HG03280 (cell line): ENCODE results near the gene PRSS56.

Experiments
- ATAC-seq: cut with Tn5 transposase; IDR thresholded peaks from one replicate; pipeline ENCODE4 v1.9.1; 2021; ENCODE audit warnings: mild to moderate bottlenecking, moderate library complexity; ENCODE audit not compliant: unreplicated experiment

Gene PRSS56

DNA sequence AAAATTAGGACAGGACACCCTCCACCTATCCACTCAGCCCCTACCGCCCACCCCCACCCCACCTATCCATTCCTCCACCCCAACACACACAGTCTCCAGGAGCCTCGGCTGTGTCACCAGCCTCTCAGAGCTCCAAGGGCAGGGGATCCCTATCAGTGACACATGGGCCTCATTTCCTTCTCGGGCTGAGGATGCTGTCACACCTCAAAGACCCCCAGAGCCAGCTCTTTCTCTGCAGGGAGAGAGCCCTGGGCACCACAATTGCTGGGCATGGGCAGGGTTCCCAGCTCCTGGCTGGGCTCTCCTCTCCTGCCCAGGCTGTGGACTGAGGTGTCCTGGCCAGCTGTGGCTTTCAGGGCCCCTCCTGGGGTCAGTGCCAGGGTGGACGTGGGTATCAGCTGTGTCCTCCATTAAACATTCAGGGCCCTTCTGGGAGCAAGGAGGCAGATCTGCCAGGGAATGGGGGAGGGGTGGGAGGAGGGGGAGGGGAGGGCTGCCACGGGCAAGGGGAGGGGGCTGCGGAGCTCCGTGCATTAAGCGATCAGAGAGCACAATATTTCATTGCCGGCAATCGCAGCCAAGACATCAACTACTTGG is 18.3 kb upstream of the PRSS56 start:
- ATAC-seq: no peak

DNA sequence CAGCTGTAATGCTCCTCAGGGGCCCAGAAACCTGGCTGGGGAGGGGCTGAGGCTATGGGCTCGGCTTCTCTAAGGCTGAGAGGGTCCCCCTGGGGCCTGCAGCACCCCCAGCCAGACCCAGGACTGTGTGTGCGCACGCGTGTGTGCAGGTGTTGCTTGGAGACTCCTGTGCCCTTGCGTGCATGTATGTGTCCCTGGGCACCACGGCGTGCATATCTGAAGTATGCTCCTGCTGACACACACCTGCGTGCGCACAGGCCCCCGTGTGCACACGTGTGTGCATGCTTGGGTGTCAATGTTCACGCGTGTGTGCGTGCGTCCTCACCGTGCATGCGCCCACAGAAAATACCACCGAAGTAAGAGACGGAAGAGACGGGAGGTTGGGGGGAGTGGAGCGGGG is 17.7 kb upstream of the PRSS56 start:
- ATAC-seq: no peak

- no peak for ATAC-seq
Observed at GRCh38 chr2:232502911-232503808, 17.0 kb upstream of the PRSS56 start.

DNA sequence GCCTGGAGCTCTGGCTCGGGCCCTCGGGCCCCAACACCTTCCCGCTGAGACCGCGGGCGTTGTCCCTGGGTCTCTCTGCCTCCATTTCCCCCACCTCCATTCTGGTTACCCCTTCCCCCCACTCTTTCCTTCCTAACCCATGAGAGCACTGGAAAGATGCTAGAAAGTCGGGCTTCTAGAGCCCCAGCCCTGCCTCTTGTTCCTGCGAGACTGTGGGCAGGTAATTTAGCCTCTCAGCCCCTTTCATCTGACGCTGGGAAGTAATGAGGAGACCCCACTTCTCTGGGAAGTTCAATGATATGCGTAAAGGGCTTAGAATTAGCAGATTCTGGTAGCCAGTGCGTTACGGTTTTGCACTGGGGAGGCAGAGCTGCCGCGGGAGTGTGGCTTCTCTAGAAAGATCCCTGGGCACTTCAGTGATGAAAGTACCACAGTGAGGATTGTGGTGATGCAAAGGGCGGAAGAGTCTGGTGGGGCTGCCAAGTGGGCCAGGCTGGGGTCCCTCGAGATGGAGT is 16.3 kb upstream of the PRSS56 start:
- no peak for ATAC-seq

DNA sequence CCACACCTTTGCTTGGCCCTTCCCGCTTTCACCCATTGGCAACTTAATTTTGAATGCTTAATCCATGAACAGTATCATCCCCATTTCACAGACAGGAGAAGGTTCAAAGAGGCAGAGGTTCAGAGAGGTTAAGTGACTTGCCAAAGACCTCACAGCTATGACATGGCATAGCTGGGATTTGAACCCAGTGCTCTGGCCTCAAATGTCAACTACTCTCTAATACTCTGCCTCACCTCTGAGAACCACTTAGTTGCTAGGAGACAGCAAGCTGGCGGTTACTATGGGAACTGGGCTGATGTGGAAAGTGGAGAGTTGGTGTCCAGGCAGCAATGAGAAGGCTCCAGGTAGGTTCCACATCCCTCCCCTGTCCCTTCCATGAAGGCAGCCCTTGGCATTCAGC is 15.8 kb upstream of the PRSS56 start:
- ATAC-seq: no peak

- ATAC-seq: no peak
Observed at GRCh38 chr2:232505856-232506255, 14.3 kb upstream of the PRSS56 start.

DNA sequence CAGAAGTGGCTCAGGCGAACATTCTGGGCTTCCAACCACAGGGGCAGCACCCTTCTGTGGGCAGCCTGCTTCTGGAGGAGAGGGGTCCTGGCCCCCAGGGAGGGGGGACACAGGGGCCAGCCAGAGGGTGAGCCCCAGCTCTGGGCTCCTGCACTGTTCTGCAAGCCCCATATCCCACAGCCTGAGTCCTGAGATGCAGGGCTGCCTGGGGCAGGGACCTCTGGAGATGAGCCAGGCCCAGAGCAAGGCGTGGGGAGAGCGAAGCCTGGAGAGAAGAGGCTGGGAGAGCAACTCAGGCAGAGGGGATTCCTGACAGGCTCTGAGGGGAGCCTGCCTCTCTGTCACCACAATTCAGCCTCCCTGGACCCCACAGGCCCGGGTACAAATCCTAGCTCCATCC is 13.5 kb upstream of the PRSS56 start:
- ATAC-seq: no peak

DNA sequence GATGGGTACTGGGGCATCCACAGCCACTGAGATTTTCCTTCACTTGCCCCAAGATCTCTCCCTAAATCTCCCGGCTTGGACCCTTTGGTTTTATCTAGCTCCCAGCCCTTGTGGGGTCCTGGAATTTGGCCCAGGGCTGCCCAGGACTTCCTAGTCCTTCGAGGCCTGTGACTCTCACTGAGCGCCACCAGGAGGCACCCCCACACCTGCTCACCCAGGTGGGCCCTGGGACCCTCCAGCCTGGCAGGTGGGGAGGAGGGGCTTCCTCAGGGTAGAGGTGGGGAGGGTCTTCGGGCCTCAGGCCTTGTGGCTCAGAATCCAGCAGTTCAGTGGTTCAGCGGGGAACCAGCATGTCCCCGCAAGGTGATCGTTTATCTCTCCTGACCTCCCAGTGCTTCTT is 11.9 kb upstream of the PRSS56 start:
- no peak for ATAC-seq

- no peak for ATAC-seq
Observed at GRCh38 chr2:232511336-232511890, 8.8 kb upstream of the PRSS56 start.

GRCh38 chr2:232512602-232513001 is 7.6 kb upstream of the PRSS56 start:
- ATAC-seq: no peak

GRCh38 chr2:232513353-232513752 is 6.8 kb upstream of the PRSS56 start:
- no peak for ATAC-seq

GRCh38 chr2:232515639-232516038 is 4.5 kb upstream of the PRSS56 start:
- no peak for ATAC-seq

DNA sequence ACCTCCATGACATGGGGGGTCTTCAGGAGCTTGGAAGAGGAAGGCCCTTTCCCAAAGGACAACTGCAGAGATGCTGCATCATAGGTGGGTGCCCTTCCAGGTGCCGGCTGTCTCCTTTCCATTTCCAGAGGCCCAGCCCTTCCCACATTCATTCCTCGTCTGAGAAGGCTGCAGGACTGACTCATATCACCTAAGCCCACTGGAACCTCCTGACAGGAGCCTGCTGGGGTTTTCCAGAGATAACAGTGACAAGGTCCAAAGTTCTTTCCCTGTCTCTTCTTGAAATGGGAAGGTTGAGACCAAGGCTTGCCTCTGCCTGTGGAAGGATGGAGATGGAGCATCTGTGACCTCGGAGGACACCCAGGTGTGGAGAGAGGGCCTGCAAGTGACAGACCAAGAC is 3.6 kb upstream of the PRSS56 start:
- no peak for ATAC-seq

DNA sequence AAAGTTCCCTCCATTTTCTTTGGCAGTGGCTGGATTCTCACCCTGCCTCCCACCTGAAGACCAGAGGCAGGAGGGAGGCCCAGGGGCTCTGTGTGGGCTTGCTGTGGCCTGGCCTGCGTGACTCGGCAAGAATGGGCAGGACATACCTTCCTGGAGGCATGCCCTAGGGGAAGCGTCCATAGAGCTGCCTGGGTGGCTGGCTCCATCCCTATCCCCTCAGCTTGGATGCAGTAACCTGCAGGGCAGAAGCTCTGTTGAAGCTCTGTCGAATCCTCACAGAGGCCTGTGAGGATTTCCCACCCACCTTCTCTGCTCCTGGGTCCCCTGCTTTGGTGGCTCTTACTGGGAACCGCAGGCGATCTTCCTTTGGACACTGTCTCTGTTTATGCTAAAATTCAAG is 1.3 kb upstream of the PRSS56 start:
- ATAC-seq: no peak

DNA sequence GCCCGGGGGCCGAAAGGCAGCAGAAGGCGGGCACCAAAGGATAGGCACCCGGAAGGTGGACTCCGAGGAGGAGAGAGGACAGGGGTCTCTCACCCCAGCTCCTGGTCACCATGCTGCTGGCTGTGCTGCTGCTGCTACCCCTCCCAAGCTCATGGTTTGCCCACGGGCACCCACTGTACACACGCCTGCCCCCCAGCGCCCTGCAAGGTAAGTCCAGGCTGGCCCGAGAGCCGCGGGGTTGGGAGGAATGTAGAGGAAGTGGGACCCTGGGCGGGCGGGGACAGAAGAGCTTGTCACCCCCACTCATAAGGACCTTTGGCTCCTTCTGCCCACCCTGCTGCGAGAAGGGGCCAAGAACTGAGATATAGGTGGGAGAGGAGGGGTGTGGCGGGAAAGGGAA is 301 bp downstream of the PRSS56 start:
- no peak for ATAC-seq

GRCh38 chr2:232521098-232521497 is 910 bp downstream of the PRSS56 start:
- ATAC-seq: no peak

DNA sequence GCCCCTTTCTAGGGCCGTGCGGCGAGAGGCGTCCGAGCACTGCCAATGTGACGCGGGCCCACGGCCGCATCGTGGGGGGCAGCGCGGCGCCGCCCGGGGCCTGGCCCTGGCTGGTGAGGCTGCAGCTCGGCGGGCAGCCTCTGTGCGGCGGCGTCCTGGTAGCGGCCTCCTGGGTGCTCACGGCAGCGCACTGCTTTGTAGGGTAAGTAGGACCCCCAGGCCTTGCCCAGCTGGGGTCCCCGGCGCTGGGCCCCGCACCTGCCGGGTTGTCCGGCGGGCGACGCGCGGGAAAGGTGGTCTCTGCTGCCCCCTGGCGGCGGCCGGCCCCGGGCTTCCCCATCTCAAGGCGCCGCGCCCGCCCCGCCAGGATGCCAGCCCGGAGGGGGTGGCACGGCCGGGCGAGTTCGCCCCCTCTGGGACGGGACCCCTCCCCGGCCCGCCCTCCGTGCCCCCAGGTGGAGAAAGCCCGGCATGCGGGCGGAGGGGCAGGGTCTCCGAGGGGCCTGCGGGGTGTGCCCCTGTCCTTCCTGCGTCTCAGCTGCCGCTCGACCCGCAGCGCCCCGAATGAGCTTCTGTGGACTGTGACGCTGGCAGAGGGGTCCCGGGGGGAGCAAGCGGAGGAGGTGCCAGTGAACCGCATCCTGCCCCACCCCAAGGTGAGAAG is 1.9 kb downstream of the PRSS56 start:
- ATAC-seq: no peak

DNA sequence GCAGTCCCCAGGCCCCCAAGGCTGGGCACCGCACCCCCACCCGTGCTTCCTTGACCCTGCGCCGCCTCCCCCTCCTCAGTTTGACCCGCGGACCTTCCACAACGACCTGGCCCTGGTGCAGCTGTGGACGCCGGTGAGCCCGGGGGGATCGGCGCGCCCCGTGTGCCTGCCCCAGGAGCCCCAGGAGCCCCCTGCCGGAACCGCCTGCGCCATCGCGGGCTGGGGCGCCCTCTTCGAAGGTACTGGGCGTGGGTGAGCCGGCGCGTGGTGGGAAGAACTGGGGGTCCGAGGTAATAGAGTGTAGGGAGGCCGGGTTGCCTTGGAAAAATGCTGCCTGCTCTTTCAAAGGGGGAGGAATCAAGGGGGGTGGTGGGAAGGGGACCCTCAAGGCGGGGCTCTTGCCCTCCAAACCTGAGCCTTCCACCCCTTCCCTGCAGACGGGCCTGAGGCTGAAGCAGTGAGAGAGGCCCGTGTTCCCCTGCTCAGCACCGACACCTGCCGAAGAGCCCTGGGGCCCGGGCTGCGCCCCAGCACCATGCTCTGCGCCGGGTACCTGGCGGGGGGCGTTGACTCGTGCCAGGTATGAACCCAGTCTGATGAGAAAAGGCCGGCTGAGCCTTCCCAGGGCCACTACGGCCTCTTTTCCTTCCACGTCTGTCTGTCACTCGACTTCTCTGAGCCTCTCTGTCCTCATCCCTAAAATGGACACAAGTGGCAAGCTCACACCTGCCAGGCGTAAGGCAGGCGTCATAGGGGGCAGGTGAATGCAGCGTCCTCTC is 2.6 kb downstream of the PRSS56 start:
- ATAC-seq: no peak

DNA sequence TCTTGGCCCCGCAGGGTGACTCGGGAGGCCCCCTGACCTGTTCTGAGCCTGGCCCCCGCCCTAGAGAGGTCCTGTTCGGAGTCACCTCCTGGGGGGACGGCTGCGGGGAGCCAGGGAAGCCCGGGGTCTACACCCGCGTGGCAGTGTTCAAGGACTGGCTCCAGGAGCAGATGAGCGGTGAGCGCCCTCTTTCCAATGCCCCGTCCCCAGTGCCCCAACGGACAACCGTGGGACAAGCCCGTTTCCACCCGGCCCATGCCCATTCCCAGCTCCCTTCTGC is 3.2 kb downstream of the PRSS56 start:
- no peak for ATAC-seq

DNA sequence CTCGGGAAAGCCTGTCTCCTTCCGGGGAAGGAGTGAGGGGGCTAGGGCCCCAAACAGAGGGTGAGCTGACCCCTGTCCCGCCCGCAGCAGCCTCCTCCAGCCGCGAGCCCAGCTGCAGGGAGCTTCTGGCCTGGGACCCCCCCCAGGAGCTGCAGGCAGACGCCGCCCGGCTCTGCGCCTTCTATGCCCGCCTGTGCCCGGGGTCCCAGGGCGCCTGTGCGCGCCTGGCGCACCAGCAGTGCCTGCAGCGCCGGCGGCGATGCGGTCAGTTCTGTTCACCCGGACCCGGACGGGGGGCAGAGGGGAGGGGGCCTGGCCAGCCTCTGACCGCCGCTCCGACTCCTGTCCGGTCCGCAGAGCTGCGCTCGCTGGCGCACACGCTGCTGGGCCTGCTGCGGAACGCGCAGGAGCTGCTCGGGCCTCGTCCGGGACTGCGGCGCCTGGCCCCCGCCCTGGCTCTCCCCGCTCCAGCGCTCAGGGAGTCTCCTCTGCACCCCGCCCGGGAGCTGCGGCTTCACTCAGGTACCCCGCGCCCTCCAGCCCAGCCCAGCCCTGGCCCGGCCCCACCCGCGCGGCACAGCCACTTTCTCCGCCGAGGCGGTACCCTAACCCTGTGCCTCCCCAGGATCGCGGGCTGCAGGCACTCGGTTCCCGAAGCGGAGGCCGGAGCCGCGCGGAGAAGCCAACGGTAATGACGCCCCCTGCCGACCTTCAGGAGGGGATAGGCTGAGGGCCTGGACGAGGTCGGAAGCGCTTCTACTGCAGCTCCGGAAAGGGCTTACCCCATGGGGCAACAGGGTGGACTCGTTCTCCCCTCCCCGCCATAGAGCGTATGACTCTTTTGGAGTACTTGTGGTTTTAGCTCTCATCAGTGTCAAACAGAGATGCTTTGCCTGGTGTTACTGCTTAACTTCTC is 3.8 kb downstream of the PRSS56 start:
- no peak for ATAC-seq
